Skeletal muscle satellite cell (primary cell): Measurements from ENCODE around the gene HPGD.
"Not testable (repeated sequence)": the region's sequence is repeated elsewhere in the genome, so short reads cannot be mapped to it uniquely, and the experiment has no call there.

ENCODE experiments used
- H3K27me3 ChIP-seq: 2 replicates; pipeline ENCODE4 v1.7.0; 2013; ENCODE audit warnings: low read length; ENCODE audit not compliant: control insufficient read depth, insufficient read depth
- H3K36me3 ChIP-seq: 2 replicates; pipeline ENCODE4 v1.7.0; 2013; ENCODE audit warnings: mild to moderate bottlenecking, control low read depth, low read length; ENCODE audit not compliant: insufficient read depth
- H3K4me1 ChIP-seq: 2 replicates; pipeline ENCODE4 v1.7.0; 2013; ENCODE audit warnings: low read length; ENCODE audit not compliant: control insufficient read depth, insufficient read depth
- H3K4me2 ChIP-seq: 2 replicates; pipeline ENCODE4 v1.7.0; 2013; ENCODE audit warnings: mild to moderate bottlenecking, low read length
- H3K4me3 ChIP-seq: 2 replicates; pipeline ENCODE4 v1.7.0; 2013; ENCODE audit warnings: low read length
- H3K9ac ChIP-seq: 2 replicates; pipeline ENCODE4 v1.7.0; 2013; ENCODE audit warnings: mild to moderate bottlenecking, low read depth, low read length, moderate library complexity
- H3K9me3 ChIP-seq: replicated peaks from 2 replicates; pipeline ENCODE4 v1.7.0; 2013; ENCODE audit warnings: mild to moderate bottlenecking, control low read depth, low read length

The HPGD gene

GRCh38 chr4:174496631-174497432 is 25.5 kb downstream of the HPGD start:
- Histone ChIP-seq H3K4me3 (no peak overlapping the region), H3K4me1 (peaks cover 21% of the 10 kb centered on the region), H3K36me3 (no peaks in the 10 kb centered on the region), H3K9me3 (no peaks in the 10 kb centered on the region), H3K27me3 (no peaks in the 10 kb centered on the region), H3K4me2 (no peak overlapping the region), H3K9ac (no peak overlapping the region)

GRCh38 chr4:174495626-174496025 is 26.7 kb downstream of the HPGD start:
- no peak overlapping the region for H3K4me3 ChIP-seq
- no peaks in the 10 kb centered on the region for H3K27me3 ChIP-seq
- H3K36me3 ChIP-seq: no peaks in the 10 kb centered on the region
- H3K9ac ChIP-seq: no peak overlapping the region
- peaks cover 27% of the 10 kb centered on the region for H3K4me1 ChIP-seq
- no peaks in the 10 kb centered on the region for H3K9me3 ChIP-seq
- no peak overlapping the region for H3K4me2 ChIP-seq

DNA sequence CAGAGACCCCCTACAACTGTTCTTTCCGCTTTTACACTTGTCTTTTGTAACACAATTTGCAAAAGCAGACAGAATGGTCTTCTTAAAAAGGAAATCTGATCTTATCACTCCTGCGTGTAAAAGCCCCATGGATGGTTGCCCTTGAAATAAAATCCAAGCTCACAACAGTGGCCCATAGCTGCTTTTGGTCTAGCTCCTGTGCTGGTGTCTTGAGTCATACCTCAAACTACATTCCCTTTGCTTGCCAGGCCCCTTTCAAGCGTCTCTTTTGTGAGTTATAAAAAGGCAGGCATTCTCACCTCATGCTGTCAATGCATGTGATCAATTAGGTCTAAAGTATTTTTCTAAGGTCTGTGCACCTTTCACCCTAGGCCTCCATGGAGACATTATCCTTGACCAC is 27.6 kb downstream of the HPGD start:
- Histone ChIP-seq H3K4me1 (peaks cover 34% of the 10 kb centered on the region), H3K36me3 (no peaks in the 10 kb centered on the region), H3K4me3 (no peak overlapping the region), H3K27me3 (no peaks in the 10 kb centered on the region), H3K4me2 (no peak overlapping the region), H3K9me3 (no peaks in the 10 kb centered on the region), H3K9ac (no peak overlapping the region)

DNA sequence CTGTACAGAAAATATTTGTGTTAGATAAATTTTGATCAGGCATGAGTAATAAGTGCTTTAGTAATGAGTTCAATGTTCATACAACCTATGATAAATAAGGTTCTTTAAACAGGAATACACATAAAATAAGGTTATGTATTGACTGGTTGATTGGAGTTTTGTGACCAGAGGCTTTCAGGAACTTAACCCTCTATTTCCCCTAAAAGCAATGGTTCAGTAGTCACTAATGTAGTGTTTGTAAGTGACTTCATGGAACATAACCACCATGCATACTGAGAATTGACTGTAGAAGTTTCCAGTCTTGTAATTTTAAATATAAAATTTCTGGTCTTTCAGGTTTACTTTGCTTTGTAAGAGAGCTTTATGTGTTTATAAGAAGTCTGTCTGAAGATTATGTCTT is 28.1 kb downstream of the HPGD start:
- no peaks in the 10 kb centered on the region for H3K9me3 ChIP-seq
- H3K4me3 ChIP-seq: no peak overlapping the region
- no peaks in the 10 kb centered on the region for H3K27me3 ChIP-seq
- no peak overlapping the region for H3K9ac ChIP-seq
- no peak overlapping the region for H3K4me2 ChIP-seq
- H3K36me3 ChIP-seq: no peaks in the 10 kb centered on the region
- peaks cover 34% of the 10 kb centered on the region for H3K4me1 ChIP-seq

- peaks cover 31% of the 10 kb centered on the region for H3K4me1 ChIP-seq
- no peaks in the 10 kb centered on the region for H3K9me3 ChIP-seq
- H3K27me3 ChIP-seq: no peaks in the 10 kb centered on the region
- H3K9ac ChIP-seq: no peak overlapping the region
- H3K4me3 ChIP-seq: no peak overlapping the region
- H3K36me3 ChIP-seq: no peaks in the 10 kb centered on the region
- H3K4me2 ChIP-seq: peak overlapping the region; percentile 41
Measured at GRCh38 chr4:174490451-174490961, 31.8 kb downstream of the HPGD start.

GRCh38 chr4:174488368-174488767 is 33.9 kb downstream of the HPGD start:
- not testable (repeated sequence) for H3K27me3 ChIP-seq, H3K9ac ChIP-seq, H3K4me2 ChIP-seq, H3K9me3 ChIP-seq, H3K36me3 ChIP-seq, H3K4me3 ChIP-seq
- H3K4me1 ChIP-seq: peaks cover 22% of the 10 kb centered on the region

- H3K36me3 ChIP-seq: no peaks in the 10 kb centered on the region
- no peaks in the 10 kb centered on the region for H3K27me3 ChIP-seq
- no peak overlapping the region for H3K9ac ChIP-seq
- no peak overlapping the region for H3K4me3 ChIP-seq
- H3K4me1 ChIP-seq: peaks cover 1% of the 10 kb centered on the region
- no peaks in the 10 kb centered on the region for H3K9me3 ChIP-seq
- H3K4me2 ChIP-seq: no peak overlapping the region
Measured at GRCh38 chr4:174485025-174485424, 37.3 kb downstream of the HPGD start.

GRCh38 chr4:174483792-174484191 is 38.5 kb downstream of the HPGD start:
- no peaks in the 10 kb centered on the region for H3K36me3 ChIP-seq
- H3K4me3 ChIP-seq: no peak overlapping the region
- no peak overlapping the region for H3K9ac ChIP-seq
- no peaks in the 10 kb centered on the region for H3K4me1 ChIP-seq
- H3K4me2 ChIP-seq: no peak overlapping the region
- H3K9me3 ChIP-seq: no peaks in the 10 kb centered on the region
- no peaks in the 10 kb centered on the region for H3K27me3 ChIP-seq

DNA sequence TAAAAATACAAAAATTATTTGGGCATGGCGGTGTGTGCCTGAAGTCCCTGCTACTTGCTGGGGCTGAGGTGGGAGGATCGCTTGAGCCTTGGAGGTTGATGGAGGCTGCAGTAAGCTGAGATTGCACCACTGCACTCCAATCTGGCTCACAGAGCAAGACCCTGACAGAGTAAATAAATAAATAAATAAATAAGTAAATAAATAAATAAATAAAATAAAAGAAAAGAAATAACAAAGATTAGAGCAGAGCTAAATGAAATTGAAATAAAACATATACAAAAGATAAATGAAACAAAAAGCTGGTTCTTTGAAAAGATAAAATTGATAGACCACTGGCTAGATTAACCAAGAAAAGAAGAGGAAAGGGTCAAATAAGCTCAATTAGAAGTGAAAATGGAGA is 43.1 kb downstream of the HPGD start:
- H3K4me3 ChIP-seq: no peak overlapping the region
- H3K36me3 ChIP-seq: no peaks in the 10 kb centered on the region
- no peaks in the 10 kb centered on the region for H3K4me1 ChIP-seq
- no peaks in the 10 kb centered on the region for H3K9me3 ChIP-seq
- no peak overlapping the region for H3K4me2 ChIP-seq
- no peak overlapping the region for H3K9ac ChIP-seq
- H3K27me3 ChIP-seq: no peaks in the 10 kb centered on the region

GRCh38 chr4:174475528-174475927 is 46.8 kb downstream of the HPGD start:
- Histone ChIP-seq H3K4me3 (no peak overlapping the region), H3K36me3 (no peaks in the 10 kb centered on the region), H3K4me1 (no peaks in the 10 kb centered on the region), H3K4me2 (no peak overlapping the region), H3K27me3 (no peaks in the 10 kb centered on the region), H3K9ac (no peak overlapping the region), H3K9me3 (no peaks in the 10 kb centered on the region)

DNA sequence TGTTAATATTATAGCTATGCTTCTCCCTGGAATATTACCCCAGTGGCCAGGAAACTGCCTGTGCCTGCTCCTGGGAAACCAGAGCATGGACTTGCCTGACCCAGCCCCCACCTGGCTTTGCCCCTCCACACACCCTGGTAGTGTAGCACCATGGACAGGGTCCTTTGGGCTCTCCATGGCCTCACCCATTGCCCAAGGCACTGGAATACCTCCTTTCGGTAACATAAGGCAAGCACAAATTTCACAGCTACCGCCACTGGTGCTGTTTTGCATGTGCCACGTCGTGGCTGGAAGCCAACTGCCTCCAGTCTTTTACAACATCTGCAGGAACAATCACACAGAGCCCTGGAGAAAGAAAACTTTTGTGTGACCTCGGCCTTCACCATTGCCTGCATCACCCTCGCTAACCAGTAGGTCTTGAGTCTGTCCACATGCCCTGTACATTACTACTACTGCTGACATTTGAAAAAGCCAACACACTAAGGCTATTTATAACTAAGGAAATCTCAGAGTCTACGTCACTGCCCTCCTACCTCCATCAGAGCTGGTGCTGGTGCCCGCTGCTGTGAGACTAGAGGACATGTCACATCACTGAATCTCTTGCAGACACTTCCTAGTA is 47.7 kb downstream of the HPGD start:
- H3K4me1 ChIP-seq: no peaks in the 10 kb centered on the region
- no peaks in the 10 kb centered on the region for H3K9me3 ChIP-seq
- H3K36me3 ChIP-seq: no peaks in the 10 kb centered on the region
- no peak overlapping the region for H3K9ac ChIP-seq
- no peak overlapping the region for H3K4me3 ChIP-seq
- H3K27me3 ChIP-seq: no peaks in the 10 kb centered on the region
- no peak overlapping the region for H3K4me2 ChIP-seq

DNA sequence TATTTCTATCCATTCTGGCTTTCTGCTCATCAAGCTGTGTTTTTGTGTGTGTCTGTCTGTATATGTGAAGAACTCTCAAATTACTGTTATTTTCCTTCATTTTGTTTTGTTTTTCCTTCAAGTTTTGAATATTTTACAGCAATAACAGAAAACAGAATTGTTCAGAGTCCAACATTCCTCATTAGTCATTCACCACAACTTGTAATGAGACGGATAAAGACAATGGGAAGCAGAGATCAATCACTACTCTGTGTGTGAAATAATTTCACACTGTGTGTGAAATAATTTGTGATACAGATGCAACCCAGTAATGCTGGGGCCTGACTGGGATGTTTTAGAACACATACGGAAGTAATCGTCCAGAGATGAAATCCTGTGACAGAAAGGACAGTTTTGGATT is 55.2 kb downstream of the HPGD start:
- Histone ChIP-seq H3K4me2 (no peak overlapping the region), H3K9ac (no peak overlapping the region), H3K4me1 (peaks cover 8% of the 10 kb centered on the region), H3K9me3 (no peaks in the 10 kb centered on the region), H3K27me3 (no peaks in the 10 kb centered on the region), H3K4me3 (no peak overlapping the region), H3K36me3 (no peaks in the 10 kb centered on the region)
